Measurements from ENCODE around the gene GALNT6.

GRCh38 chr12:51368640-51369517, 22.3 kb downstream of the GALNT6 start:
- TF ChIP-seq POLR2G (IDR thresholded peaks at IDR 0.05; ENCODE audit: low read depth, low read length) = no peak
- no peak for TF ChIP-seq CTCF (IDR thresholded peaks at IDR 0.05 in 2 of 3, conservative IDR thresholded peaks at IDR 0.05 in 1 of 3; ENCODE audit: insufficient read depth in 2 of 3, low read depth in 1 of 3, low read length in 3 of 3)
- no peak for TF ChIP-seq ELK1 (CRISPR knock-in tag; IDR thresholded peaks at IDR 0.05)
- no peak for TF ChIP-seq SP2 (IDR thresholded peaks at IDR 0.05; ENCODE audit: extremely low read depth, low read depth, low read length, poor library complexity, severe bottlenecking)
